NCI-H2029 treated with DMSO at 0.1 percent for 48 hours (cell line): ENCODE data around the gene SLC66A2.

Experiments
- DNase-seq: peaks from one replicate; lab custom pipeline; 2025; lab: John Stamatoyannopoulos, UW

SLC66A2 gene

DNA sequence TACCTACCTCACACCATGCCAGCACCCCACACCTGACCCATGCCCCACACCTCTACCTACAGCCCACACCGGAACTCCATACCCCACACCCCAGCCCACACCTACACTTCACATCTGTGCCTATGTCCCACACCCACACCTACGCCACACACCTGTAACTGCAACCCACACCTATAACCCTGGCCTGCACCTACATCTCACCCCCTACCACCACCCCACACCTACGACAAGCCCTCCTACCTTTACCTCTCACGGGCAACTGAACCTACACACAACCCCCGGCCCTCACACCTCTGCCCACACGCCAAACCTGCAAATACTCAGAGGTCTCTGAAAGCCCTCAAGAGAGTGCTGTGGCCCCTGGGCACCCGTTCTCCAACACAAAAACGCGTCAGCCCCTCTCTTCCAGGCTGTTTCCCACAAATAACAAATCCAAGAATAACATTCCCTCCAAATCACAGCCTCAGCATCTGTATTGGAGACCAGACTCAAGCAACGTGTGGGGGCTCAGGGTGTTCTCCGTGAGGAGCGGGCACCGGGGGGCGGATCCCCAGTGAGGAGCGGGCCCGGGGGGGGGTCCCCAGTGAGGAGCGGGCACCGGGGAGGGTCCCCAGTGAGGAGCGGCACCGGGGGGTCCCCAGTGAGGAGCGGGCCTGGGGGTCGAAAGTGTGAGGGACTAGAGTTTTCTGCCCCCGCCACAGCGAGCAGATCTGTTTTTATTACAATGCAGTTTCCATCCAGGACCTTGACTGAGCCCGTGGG, 33.4 kb downstream of the SLC66A2 start:
- DNase-seq = no peak

DNA sequence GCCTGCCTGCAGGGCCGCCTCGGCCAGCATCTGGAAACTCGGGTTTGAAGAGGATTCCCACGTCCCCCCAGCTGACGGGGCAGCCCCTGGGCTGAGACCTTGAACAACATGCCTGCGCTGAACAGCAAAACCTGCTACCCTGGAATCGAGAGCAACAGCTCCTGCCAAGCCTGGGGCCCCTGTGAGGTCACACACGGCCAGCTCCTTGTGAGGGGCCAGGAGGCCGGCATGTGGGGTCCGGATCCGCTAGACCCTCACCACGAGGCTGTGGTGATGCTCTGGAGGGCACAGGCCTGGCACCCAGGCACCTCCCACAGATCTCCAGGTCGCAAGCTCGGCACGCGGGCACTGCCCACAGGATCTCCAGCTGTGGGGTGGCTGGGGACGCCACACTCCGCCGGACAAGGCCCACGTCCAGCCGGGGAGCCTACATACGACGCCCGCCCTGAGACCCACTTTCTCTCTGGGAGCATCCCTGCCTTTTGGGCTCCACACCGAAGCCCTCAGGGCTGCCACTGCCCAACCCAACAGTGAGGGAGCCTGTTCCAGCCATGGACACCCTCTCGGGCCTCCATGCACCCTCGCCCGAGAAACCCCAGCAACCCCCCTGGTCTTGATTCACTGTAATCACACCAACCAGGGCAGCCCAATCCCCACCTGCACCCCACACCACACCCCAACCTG, 34.1 kb downstream of the SLC66A2 start:
- DNase-seq = no peak

DNA sequence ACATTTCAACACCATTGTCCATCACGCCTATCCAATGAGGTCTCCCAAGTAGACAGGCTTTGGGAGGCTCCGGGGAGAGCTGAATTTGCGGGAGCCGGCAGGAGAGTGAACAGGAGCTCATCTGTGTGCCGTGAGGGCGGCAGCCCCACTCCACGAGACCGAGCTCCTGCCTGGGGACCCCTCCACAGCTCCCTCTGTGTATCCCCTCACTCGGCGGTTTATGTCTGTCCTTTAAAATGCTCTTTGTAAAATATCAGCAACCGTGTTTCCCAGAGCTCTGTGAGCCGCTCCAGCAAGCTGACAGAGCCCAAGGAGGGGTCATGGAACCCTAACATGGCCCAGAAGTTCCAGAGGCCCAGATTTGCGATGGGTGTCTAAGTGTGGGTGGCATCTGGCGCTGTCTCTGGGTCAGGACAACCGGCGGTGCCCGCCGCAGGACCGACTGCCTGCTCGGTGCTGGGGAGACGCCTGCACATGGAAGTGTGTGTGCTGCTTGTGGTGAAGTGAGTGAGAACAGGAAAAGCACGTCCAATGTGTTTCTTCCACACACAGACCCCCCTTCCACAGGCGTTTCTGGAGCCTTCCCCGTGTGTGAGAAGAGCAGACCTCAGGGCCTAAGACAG, 34.8 kb downstream of the SLC66A2 start:
- DNase-seq = no peak

DNA sequence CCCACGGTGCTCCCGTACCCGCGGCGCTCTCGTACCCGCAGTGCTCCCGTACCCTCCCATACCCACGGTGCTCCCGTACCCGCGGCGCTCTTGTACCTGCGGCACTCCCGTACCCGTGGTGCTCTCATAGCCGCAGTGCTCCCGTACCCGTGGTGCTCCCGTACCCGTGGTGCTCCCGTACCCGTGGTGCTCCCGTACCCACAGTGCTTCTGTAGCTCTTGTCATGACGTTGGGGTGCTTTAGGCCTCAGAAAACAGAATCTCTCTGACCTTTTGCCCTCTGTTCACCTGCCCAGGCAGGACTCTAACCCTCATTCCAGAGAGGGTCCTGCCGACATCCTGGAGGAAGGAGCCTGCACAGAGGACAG, 35.3 kb downstream of the SLC66A2 start:
- DNase-seq = no peak

DNA sequence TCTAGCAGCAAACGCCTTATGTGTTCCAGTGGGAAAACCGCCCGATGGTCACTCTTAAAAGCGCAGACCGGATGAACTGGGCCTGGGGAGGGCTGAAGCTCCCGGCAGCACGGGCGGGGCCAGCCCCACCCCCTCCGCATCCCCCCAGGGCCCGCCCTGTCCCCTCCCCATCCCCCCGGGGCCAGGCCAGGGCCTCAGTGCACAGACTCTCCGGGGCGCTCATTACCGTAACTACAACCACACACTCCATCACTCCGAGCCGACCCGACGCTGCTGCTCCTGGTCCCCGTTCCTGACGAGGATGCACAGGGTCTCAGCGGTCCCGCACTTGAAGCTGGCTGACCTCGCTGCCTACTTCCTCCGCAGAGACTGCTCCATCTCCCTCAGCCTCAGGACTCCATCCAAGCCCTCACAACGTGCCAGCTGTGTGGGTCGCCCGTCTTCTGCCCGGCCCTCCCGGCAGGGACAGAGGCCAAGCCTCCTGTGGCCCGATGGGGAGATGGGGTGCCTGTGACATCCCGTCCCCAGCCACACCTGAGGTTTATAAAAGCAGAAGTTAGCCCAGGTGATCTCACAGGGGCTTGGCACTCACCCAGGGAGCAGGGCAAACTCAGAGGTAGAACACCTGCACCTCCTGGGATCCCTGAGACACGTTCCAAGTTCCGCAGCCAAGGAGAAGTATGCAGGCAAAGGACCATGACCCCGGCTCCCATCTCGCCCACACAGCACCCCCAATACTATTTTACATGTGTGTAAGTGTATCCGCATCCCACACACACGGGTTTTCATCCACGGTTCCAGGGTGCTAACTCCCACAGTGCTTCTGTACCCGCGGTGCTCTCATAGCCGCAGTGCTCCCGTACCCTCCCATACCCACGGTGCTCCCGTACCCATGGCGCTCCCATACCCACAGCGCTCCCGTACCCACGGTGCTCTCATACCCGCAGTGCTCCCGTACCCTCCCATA, 36.0 kb downstream of the SLC66A2 start:
- DNase-seq = no peak

DNA sequence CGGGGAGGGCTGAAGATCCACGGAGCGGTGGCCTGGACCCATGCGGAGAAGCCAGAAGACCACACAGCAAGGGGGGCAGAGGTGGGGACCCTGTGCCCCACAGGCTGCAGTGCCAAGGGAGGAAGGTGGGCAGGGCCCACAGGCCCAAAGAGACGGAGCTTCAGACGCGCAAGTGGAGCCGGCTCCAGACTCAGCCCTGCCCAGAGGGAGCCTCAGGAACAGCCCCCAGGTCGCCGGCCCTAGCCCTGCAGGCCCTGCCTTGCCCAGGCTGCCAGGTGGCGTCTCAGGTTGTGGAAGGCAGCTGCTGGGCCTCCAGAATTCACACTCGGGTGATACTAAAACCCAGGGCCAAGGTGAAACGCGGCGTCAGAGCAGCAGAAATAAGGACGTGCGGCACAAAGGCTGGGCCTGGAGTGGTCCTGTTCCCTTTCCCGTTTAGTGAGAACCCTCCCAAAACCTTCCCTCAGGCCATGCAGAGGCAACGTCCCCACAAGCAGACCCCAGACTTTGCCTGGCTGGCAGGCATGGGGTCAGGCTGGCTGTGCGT, 36.8 kb downstream of the SLC66A2 start:
- no peak for DNase-seq

DNA sequence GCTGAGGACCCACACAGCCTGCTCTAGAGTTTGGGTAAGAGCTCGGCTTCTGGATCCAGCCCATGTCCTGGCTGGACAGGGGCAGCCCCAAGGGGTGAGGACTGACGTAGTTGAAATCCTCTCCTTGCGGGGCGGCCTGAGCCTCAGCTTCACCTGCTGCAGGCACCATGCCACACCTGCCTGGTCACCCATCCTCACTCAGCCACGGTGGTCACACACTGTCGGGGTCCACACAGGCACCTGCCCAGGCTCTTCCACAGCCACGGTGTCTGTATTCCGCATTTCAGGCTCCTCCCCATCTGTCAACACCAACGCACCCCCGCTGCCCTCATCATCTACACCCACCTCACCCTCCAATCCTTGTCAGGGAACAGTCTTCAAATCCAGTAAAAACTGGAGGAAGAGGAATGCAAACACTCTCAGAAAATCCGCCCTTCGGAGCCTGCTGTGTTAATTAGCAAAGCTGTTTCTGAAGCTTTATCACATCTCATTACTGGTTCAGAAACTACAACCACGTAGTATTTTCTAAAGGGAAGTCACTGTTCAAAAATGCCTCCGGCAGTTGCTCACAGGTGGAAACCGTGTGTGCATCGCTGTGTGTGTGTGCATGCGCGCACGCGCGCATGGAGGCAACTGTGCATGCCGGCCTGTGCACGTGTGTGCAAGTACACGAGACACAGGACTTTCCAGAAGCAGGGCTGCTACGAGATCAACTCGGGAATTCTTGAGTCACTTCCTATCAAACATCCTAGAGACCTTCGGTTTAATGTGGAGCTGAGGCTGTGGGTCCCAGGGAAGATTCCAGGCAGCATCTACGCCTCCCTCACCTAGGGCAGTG, 38.2 kb downstream of the SLC66A2 start:
- no peak for DNase-seq

DNA sequence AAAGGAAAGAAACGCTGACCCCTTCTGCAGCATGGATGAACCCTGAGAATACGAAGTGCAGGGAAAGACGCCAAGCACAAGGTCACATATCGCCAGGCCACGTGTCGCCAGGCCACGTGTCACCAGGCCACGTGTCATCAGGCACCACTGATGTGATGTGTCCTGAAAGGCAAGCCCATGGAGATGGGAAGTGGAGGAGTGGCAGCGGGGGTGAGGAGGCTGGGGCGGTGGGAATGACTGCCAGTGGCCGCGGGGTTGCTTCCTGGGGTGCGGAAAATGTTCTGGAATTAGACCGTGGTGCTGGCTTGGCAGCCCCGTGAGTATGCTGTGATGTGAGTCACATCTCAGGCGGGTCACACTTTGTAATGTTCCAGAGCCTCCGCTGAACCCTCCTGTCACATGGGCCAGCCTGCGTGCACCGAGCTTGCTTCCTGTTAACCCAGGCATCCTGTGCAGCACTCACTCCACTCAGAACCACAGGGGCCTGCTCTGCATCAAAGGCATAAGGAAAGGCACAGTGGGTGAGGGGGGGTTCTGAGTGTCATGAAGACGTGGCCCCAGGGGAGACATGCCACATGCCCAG, 39.0 kb downstream of the SLC66A2 start:
- no peak for DNase-seq

DNA sequence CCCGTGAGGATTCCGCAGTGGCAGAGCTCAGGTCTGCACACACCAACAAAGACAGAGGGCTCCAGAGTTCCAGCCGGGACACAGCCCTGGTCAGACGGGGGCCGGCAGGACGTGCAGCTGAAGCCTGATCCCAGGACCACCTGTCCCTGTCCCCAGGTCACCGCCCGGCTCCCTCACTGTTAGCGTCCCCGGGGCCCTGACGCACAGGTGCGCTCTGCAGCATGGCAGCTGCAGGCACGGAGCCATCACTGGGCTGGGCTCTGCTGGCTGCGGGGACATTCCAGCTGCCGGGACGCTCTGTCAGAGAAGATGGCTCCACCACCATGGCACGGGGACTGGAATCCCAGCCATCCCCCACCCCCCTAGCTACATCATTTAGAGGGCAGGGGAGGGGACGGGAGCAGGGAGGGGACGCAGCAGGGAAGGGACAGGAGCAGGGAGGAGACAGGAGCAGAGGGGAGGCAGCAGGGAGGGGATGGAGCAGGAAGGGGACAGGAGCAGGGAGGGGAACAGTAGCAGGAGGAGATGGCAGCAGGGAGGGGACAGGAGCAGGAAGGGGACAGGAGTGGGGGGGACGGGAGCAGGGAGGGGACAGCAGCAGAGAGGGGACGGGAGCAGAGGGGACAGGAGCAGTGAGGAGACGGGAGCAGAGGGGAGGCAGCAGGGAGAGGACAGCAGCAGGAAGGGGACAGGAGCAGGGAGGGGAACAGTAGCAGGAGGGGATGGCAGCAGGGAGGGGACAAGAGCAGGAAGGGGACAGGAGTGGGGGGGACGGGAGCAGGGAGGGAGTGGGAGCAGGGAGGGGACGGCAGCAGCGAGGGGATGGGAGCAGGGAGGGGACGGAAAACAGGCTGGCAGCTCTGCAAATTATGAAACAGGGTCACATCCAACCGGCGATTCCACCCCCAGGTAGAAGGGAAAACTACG, 39.8 kb downstream of the SLC66A2 start:
- no peak for DNase-seq

DNA sequence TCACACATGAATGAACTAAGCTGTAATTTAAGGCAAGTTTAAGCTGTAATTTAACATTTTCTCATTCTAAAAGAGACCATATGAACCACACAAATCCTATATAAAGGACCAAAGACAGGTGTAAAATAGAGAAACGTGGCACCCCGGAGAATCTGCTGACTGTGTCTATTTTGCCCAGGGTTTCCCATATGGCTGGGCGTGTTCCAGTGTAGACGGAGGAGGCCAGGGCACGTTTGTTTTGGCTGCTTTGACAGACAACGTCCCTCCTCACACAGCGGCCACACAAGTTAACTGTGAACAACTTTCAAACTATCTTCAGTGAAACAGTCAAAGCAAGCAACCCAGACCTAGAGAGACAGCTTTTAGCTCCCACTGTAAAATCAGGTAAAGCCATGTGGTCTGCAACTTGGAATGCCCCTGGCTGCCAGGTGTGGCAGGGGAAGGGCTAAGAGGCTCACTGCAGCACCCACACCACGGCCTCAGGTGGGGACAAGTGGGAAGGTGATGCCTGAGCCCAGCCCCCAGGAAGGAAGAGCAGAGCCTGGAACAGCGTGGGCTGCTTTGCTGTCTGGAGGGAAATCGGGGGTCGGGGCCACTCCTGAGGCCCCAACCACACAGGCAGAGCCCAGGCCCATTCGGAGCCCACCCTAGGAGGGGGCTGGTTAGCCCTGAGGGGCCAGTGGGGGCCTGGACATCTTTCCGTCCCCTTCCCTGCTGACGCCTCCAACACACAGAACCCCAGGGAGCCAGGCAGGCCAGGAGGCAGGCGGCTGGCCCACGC, 40.7 kb downstream of the SLC66A2 start:
- DNase-seq = no peak

DNA sequence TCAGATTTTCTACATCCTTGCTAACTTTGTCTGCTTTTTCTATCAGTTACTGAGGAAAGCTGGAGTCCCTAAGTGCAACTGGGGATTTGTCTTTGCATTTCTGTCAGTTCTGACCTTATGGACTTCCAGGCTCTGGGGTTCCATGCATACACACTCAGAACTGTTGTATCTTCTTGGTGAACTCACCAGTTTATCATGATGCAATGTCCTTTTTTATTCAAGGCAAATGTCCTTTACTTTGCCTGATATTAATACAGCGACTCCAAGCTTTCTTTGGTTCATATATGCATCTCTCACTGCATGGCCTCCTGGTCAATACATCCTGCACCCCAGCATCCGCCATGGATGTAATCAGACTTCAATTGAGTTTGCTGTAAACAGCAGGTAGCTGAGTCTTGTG, 44.7 kb downstream of the SLC66A2 start:
- no peak for DNase-seq

DNA sequence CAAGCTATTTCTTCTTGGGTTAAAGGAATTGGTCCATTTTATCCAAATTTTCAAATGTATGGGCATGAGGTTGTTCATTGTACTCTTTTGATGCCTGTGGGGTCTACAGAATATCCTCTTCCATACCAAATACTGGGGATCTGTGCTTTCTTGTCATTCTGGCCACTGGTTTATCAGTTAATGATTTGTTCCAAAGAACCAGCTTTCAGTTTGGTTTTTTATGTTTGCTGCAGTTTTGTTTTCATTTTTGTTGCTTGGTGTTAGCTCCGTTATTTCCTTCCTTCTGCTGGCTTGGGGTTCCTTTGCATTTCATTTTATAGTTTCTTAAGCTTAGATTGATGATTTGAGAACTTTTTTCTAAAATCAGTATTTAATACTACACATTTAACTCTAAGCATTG, 45.5 kb downstream of the SLC66A2 start:
- DNase-seq = no peak

DNA sequence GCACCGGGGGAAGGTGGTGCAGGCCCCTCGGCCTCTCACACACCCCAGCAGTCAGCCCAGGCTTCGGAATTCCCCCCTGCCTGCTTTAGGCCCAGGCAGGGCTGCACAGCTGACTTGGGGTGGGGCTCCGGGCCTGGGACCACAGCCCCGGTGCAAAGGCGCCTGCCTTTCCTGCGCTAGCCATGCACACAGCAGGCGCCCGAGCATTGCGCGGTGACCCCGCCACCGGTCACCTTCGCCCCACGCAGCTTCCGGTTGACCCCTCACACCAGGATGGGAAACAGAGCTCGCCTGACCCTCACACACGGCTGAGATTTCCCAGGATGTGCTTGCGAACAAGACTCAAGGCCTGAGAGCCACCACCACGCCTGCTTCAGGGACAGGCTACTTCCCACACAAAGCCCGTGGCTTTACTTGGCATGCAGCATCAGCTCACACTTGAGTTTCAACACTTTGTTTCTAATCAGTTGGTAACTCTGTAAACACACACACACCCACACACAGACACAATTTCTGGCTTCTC, 46.0 kb downstream of the SLC66A2 start:
- no peak for DNase-seq

DNA sequence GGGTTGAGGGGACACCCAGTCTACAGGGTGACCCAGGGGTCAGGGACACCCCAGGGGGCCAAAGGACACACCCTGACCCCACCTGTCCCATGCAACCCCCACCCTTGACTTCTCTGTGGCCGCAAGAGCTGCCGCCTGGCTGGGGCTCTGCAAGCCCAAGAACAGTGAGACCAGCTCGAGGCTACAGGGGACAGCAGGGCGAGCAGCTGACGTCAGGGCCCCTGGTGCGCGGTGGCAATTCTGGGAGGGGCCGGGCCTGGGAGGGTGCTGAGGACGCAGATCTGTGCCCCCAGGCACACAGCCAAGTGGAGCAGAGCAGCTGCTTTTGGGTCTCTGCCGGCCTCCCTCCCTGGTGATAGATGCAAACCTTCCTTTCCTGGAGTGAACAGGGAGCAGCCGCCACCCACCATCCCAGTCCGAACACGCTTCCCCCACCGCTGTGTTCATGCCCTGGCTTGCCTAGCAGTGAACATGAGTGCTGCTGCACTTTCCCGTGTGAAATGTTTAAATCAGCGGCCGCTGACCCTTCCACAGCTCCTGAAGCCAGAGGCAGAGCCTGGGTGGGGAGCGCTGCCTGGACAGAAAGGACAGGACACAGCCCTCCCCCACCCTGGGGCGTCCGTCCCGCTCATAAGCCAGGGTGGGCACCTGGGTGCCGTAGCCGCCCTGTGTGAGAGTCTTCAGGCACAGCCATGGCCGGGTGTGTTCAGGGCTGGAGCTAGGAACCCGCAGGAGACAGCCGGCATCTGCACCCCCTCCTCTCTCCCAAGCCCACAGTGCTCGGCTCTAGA, 46.9 kb downstream of the SLC66A2 start:
- DNase-seq = no peak

DNA sequence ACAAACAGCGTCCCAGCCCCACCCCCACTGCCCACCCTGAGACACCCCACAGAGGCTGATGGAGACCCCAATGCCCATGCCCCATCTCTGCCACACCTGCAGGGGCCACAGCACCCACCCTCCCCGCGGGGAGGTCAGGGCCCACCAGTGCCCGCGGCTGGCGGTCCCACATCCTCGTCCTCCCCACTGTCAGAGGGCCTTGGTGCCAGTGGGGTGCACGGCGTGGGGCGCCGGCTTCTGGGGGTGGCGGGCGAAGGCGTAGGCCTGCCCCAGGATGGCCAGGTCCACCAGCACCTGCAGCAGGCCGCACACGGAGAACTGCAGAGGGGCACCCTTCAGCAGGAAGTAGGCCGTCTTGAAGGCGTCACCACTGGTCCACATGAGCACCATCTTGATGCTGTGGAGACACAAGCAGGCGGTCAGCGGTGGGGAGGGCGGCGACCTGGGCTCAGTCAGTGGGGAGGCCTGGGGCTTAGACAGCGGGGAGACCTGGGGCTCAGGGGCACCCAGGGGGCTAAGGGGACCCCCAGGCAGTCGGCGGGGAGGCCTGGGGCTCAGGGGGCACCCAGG, 47.6 kb downstream of the SLC66A2 start:
- DNase-seq = no peak

DNA sequence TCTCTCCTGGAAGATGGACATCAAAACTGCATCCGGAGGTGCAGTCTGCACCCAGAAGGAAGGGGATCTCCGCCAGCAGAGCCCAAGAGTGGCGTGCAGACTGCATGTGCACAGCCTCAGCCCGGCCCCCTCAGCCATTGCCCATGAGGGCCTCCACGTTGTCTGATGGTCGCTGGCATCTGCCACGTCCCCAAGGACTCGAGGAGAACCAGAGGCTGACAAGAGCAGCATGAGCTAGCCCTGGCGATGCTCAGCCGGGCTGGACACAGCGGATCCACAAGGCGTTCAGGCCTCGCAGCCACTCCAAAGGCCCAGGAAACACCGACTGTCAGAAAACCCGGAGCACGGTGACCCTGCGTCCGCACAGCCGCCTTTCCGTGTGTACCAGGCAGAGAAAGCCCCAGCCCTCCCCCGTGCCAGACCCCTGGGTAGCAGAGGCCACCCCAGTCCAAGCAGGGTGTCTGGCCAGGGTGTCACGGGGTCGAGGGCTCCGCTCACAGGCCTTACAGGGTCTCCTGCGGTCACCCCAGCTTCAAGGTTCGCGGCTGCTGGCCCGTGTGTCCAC, 48.3 kb downstream of the SLC66A2 start:
- no peak for DNase-seq

DNA sequence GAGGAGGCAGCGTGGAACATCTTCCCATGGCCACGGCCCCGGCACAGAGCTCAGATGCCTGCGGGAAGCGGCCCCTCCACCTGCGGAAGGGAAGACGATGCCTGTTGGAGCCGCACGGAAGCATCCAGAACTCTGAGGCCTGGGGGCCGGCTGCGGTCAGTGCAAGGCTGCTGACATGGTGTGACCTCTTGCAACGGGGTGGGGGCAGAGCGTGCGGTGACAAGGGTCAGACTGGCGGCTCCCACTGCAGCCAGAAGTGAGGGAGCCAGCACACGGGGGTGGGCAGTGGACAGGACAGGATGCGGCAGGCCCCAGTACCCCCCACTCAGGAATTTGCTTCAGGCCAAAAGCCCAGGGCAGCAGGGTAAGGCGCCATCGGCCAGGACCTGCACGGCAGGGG, 48.8 kb downstream of the SLC66A2 start:
- no peak for DNase-seq
